EH (cell line): Measurements from ENCODE around the gene TNFRSF14.

Experiments
- DNase-seq: peaks from one replicate; pipeline ENCODE4 v3.0.0-alpha.2; 2015; ENCODE audit warnings: low read depth

The TNFRSF14 gene

DNA sequence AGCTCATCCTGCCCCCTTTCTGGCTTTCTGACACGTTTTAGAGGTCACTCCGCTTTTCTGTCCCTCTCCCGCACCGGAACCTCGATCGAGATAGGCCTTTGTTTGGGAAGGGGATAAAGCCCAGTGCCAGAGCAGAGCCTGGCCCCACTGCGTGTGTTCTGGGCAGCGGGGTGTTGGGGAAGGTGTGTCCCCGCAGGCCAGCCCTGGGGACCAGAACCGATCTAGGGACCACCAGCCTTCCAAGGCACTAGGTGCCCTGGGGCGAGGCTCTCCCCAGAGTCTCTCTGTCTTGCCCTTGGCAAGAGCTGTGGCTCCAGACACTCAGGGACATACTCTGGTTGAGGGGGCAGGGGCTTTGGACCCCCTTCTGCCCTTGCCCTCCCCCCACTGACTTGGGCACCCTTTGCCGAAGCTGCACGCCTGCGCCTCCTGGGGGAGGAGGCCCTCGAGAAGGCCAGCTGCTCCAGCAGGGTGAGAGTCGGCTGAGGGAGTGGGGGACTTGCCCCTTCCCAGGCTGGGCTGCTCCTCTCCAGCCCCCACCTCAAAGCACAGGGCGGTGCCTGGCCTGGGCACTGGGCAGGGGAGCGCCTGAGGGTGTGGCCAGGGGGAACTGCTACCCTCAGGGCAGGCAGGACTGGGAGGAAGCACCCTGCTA, 46.8 kb downstream of the TNFRSF14 start:
- DNase-seq, result no peak

DNA sequence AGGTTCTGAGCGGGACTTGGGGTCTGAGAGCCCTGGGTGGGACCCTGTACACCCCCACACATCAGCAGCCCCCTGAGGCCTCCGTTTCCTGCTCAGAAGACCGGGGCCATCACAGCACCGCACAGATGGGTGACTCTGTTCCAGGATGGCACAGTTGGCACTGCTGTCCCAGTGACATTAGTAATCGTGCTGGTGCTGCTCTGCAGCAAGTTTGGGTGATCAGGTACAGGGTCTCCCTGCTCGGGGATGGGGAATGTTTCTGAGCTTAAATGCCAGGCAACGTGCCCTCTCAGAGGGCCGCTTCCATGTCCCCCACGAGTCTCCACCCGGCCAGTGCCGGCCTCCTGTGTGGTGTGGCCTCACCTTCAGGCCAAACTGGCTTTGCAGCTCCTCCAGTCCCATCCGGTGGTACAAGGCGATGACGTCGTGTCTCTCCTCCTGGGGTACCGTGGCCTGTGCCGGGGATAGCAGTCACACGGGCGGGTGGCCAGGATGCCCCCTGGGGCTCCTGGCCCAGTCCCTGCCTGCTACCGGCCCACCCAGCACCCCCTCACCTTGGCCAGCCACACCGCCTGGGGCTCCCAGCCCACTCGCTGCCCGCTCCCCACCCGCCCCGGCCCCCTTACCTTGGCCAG, 47.5 kb downstream of the TNFRSF14 start:
- DNase-seq, result no peak

DNA sequence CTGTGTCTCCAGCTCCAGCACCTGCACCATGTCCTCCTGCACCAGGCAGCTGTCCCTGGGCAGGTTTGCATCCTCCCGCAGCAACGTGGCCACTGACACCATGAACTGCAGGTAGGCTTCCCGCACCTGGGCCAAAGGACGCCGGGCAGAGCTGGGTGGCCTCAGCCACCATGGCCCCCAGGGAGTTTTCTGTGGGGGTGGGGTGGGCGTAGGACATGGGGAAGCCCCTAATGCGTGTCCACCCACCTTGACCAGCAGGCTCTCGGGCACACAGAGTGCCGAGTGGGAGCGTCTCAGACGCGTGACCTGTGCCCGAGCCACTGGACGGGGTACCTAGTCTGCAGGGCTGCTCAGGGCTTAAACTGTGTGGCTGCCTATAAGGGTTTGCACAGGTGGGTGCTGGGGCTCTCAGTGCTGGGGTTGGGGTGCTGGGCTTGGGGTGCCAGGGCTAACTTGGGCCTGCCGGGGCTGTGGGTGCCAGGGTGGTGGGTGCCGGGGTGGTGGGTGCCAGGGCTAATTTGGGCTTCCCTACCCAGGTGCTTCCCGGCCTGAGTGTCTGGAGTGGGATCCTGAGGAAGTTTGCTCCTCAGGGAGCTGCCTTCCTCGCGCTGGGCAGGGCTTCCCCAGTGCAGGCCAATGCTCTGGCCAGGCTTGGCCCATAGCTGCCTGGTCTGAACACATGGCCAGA, 48.1 kb downstream of the TNFRSF14 start:
- no peak for DNase-seq

DNA sequence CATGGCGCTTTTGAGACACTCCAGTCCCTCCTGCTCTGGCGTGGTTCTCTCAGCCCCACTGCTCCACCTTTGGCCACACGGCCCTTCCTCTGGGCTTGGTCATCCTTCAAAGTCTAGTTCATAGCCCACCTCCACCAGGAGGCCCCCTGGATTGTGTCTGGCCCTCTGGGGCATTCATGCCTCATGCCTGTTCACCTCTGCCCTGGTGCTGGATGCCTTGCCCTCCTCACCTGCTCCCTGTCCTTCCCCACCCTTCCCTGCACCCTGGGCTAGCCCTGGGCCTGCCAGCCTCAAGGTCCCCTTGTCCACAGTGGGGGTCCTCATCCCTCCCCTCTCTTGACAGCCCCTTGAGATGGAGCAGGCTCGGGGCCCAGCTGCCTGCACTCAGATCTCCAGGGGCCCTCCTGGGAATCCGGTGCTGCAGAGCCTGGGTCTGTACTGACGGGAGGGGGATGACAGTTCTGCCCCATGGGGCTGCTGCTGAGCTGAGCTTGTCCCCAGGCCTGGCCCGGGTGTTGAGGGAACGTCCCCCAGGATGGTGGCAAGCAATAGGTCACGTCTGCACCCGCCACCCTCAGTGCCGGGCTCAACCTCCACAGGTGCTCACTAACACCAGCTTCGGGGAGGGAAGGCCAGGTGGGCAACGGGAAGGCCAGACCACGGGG, 48.8 kb downstream of the TNFRSF14 start:
- no peak for DNase-seq

DNA sequence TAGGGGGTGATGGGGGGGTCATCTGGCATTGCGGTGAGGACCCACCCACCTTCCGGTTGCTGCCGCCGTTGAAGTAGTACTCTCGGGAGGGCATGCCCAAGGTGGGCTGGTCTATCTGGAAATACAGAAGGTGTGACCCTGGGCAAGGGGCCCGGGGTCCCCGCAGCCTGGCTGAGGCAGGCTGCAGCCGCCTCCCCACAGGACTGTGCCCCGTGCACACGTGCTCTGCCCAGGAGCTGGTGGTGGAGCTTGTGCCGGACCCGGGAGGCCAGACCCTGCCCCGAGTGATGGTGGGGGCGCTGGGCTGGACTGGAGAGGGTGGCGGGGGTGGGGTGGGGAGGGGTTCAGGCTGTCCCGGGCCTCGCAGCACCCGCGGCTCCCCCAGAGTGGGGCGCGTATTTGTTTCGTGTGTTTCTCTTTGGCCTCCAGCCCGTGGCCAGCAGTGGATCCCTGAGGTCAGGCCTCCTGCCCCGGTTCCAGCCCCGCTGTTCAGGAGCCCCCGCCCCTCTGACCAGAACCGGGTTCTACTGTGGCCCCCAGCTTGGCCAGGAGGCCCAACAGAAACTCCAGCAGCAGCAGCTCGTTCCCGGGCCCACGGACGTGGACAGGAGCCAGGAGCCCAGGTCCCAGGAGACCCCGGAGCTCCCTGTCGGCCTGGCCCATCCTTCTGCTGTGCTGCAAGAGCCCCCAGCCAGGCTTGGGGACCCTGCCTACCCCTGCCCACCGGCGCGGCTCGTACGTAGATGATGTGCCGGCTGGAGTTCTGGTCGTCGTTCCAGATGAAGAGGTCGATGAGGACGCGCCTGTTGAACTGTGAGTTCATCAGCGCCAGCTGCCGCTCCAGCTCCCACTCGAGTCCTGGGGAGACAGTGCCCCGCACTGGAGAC, 49.6 kb downstream of the TNFRSF14 start:
- DNase-seq, result no peak

DNA sequence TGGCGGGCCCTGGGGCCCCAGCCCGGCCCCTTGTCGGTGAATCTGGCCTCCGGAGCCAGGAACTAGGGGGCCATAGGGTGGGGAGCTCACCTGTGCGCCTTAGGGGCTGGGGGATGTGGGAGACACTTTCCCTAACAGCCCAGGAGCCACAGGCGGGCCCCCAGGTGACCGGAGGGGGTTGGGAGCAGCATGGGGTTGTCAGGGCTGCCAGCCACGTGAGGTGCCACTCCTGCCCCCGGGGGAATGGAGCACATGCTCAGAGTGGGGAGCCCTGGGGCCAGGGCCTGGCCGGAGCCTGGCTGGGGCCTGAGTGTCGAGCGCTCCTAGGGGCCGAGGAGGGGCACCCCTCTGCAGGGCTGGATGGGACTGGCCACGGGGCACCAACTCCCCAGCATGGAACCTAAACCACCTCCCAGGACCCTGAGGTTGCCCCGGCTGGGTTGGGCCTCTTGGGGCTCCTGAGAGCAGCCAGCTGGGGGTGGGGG, 50.3 kb downstream of the TNFRSF14 start:
- no peak for DNase-seq

DNA sequence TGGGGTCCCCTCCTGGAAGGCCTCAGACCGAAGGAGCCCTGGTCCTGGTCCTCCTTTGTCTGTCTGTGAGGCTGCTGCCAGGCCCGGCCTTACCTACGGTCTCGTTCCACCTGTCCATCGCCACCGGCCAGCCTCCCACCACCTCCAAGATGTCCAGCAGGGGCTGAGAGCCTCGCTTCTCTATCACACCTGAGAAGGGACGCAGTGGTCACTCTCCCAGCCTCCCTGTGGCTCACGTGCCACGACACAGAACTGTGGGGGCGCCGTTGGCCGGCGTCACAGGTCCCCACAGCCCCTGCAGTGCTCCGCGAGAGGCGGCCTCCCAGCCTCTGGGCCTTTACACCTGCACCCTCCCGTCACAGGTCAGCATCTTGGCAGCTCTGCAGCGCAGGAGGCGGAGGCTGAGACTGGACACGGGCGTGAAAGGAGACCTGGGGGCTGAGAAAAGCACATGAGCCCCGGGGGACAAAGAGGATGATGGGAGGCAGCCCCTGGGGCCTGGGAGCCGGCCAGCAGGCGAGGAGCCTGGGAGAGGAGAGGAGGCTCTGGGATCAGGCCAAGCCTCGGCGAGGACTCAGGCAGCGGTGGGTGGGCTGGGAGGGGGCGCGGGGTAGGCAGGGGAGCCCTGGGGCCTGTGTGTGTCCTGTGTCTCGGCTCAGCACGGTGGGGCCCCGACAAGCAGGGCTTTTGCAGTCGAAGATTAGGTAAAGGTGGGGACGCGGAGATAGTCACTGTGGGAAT, 50.9 kb downstream of the TNFRSF14 start:
- DNase-seq, result no peak

DNA sequence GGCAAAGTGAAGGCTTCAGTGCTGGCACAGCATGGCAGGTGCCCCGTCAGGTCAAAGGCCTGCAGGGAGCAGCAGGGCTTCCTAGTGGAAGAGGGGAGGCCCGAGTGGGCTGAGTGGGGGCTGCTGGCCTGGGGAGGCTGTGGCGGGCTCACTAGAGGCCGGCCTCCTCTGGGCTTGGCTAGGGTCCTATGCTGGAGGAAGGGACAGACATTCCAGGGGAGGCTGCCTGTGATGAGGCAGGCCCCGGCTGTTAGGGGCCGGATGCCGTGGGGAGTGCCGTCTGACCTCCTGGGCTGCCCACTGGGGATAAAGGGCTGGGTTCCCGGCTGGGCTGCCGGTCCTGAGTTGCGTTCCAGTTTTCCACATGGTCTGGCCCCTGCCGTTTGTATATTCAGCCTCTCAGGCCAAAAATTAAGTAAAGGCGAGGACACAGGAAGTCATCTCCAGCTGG, 51.5 kb downstream of the TNFRSF14 start:
- no peak for DNase-seq

DNA sequence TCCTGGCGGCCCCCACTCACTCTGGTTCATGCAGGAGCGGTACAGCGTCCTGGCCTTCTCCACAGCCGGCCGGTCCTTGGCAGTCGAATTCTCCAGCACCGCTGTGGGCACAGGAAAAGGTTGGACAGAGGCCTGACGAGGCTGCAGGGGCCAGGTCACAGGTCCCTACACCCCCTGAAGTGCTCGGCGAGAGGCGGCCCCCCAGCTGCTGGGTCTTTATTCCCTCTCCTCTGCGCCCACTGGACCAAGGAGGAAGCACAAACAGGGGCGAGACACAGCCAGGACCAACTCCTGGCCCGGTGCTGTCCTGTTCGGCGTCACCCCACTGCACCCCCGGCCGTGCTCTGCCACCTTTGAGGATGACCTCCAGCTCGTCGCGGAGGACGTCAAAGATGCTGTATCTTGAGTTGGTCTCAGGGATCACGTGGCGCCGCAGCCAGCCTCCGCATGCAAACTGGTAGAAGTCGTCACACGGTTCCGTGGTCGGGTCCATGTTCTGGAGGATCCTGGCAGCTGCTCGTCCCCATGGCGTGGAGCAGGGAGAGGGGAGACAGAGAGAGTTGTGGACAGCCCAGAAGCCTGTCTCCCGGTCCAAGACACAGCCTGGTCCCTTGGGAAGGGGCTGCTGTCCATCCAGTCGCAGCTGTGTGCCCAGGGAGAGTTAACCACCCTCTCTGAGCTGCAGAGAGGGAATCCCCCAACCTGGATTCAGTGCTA, 53.3 kb downstream of the TNFRSF14 start:
- DNase-seq, result no peak

DNA sequence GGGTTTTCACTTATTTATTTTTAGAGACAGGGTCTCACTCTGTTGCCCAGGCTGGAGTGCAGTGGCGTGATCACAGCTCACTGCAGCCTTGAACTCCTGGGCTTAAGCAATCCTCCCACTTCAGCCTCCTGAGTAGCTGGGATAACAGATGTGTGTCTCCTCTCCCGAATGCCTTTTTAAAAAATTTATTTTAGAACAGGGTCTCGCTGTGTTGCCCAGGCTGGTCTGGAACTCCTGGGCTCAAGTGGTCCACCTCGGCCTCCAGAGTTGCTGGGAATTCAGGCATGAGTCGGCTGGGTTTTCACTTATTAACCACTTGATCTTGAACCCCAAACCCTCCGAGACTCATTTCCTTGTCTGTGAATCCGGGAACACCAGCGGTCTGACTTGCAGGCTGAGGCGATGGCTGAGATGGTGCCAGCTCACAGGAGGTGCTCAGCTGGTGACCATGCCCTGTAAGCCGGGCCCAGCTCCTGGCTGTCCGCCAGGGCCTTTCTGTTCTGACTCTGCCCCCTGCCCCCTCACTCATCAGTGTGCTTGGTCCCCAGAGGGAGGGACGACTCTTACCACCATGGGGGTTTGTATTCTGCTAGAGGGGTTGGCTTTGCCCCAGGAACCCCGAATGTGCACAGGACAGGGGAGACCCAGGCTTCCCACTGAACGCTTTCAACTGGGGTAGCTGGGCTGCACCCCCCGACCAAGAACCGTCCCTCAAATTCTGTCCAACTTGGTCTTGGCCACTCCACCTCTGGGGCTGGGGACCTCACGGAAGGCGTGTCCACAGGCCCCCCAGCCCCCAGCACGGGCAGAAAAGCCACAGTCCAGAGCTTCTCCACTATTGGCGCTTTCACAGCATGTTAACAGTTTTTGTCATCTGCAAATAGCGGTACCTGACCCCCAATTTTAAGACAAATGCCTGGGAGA, 54.1 kb downstream of the TNFRSF14 start:
- DNase-seq, result no peak

DNA sequence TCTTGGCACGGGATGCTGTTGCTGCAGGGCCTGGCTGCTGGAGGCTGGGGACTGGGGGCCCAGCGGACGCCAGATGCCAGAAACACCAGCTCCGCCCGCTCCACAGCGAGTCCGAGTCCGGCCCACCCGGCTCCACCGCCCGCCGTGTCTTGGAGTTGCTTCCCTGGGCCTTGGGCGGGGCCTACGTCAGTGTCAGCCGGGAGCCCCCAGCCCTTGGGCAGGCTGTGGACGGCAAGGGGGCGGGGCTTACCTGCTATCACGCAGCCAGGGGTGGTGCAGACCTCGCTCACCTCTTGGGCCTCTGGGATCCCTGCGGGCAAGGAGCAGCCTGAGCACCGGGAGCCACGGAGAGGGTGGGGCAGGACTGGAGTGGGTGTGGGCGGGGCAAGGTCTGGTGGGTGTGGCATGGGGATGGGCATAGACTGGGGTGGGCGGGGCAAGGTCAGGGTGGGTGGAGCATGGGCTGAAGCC, 54.9 kb downstream of the TNFRSF14 start:
- peak; percentile 26 for DNase-seq

DNA sequence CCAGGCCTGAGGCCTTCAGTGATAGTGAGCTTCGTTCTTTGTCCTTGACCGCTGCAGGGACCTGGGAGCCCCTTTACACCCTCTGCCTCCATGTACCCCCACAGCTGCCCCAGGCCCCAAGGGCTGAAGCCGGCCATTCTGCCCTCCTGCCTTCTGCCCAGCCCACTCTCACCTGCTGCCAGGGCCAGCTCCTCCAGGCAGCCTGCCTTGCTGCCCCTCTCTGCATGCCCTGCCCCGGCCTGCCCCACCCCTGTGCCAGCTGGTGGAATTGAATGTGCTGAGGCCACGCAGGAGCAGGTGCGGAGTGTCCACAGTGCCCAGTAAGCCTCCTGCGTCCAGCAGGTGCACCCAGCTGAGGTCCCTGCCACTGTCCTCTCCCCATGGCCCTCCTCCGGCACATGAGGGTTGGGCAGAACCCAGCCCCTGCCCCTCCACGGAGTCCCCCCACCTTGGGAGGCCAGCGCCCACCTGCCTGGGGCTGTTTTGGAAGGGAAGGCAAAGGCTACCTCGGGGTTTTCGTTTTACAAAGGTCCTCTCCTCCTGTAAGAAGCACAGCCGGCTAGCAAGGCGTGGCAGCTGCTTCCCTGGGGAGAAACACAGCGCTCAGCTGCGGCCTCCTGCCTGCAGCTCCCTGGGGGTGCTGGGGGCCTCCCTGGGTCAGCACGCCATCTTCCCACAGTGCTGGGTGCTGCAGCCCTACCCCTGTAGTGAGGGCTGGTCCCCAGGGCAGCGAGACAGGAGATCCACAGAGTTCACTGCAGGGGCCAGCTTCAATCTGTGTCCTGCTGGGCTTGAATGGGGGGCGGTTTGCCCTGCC, 55.7 kb downstream of the TNFRSF14 start:
- no peak for DNase-seq

DNA sequence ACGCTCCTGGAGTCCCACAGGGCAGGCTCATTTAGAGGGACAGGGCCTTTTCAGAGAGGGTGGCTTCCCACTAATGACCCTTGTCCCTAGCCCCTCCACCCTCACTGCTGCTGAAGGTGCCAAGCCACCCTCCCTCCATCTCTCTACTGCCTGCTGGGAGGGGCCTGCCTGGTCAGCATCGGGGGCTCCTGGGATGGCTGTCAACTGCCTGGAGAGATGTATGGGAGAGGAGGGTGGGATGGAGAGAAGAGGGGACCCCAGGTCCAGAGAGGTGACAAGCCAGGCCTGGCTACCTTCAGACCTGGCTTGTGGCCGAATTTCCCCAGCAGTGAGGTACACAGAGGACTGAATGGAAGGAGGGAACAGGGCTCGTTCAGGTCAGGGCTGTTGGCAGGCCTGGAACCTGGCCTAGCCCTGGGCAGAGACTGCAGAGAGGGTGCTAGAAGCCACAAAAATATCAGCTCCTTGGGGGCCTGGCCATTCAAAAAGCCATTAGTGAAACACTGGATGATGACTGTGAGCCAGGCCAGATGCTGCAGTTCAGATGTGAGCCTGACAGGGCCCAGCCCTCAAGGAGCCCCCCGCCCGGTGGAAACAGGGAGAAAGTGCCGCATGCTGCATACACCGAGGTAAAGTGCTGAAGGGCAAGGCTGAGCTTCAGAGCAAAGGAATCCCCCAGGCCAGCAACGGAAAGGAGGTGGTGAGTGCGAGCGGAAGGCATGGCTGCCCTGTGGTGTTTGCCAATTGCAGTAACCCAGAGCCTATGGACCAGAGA, 56.6 kb downstream of the TNFRSF14 start:
- no peak for DNase-seq
